Measurements from ENCODE around the gene CTNNB1. TPM values are rescaled to one million over a fixed set of nuclear protein-coding genes. Genes with fewer than 3 reads are reported as not detected.
"Not testable (repeated sequence)": the region's sequence is repeated elsewhere in the genome, so short reads cannot be mapped to it uniquely, and the experiment has no call there.

The CTNNB1 gene
- total and polyA plus RNA-seq, 9 donors, result 169 to 495 (median 404) TPM

DNA sequence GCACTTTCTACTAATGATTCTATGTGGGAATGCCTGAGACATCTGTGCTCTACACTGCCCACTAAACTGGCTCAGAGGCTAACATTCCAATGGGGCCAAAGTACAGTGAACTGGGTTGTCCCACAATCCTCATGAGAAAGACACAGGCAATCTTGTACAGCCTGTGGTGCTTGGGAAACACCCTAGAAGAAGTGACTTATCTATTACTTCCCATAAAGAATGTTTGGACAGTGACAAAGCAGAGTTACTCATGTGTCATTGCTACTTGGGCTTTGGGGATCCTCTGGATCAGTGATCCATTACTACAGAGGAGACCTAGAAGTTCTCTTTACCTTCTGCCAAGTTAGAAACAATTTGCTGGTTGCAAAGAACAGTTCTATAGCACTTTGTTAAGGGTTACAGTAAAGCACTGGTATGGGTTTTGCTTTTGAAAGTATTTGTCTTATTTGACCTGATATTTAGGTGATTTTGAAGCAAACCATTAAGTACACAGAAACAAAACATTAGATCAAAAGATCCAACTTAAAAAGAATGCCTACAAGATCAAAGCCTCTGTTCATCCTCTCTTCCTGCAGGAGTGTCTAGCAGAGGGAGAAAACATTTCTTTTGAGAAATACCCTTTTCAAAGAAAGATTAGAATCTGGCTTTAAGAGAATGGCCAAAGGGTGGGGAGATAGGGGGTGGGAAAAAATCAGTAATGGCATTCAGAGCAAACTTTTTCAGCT lies 75.8 kb downstream of the CTNNB1 start:
- Histone ChIP-seq H3K4me1 (ENCODE audit: insufficient read depth) (no peaks in the 10 kb centered on the region), H3K4me3 (no peak overlapping the region), H3K27ac (no peak overlapping the region), H3K9me3 (no peaks in the 10 kb centered on the region), H3K36me3 (no peaks in the 10 kb centered on the region), H3K27me3 (no peaks in the 10 kb centered on the region)
- DNase-seq, result no peak
- intact Hi-C loops (cut with DNase I), result no loop called here
- TF ChIP-seq EP300 (IDR thresholded peaks at IDR 0.05) (no peak), POLR2A (IDR thresholded peaks at IDR 0.05) (no peak)
- TF ChIP-seq, protein P1, sequence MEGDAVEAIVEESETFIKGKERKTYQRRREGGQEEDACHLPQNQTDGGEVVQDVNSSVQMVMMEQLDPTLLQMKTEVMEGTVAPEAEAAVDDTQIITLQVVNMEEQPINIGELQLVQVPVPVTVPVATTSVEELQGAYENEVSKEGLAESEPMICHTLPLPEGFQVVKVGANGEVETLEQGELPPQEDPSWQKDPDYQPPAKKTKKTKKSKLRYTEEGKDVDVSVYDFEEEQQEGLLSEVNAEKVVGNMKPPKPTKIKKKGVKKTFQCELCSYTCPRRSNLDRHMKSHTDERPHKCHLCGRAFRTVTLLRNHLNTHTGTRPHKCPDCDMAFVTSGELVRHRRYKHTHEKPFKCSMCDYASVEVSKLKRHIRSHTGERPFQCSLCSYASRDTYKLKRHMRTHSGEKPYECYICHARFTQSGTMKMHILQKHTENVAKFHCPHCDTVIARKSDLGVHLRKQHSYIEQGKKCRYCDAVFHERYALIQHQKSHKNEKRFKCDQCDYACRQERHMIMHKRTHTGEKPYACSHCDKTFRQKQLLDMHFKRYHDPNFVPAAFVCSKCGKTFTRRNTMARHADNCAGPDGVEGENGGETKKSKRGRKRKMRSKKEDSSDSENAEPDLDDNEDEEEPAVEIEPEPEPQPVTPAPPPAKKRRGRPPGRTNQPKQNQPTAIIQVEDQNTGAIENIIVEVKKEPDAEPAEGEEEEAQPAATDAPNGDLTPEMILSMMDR (IDR thresholded peaks at IDR 0.05), result no peak

DNA sequence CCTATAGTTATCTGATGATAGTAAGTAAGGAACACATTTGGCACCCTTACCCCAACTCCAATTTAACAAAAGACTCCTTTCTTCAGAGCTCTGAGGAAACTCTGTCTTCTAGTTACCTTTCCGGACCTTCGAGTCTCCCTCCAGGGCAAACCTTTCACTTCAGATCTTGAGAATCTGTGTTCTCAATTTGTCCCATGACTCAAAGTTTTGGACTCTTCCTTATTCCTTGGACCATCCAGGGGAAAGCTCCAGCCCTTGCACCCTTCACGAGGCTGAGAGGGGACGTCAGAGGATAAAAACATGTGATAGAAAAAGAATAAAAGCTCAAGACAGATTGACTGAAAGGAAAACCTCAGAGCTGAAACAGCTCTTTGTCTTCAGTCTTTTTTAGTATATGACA lies 76.9 kb downstream of the CTNNB1 start:
- Histone ChIP-seq H3K9me3 (no peaks in the 10 kb centered on the region), H3K27ac (no peak overlapping the region), H3K4me3 (no peak overlapping the region), H3K36me3 (no peaks in the 10 kb centered on the region), H3K4me1 (ENCODE audit: insufficient read depth) (no peaks in the 10 kb centered on the region), H3K27me3 (no peaks in the 10 kb centered on the region)
- TF ChIP-seq EP300 (IDR thresholded peaks at IDR 0.05) (no peak), POLR2A (IDR thresholded peaks at IDR 0.05) (no peak)
- TF ChIP-seq, protein P1 (IDR thresholded peaks at IDR 0.05), result no peak
- DNase-seq, result no peak
- 77 to 88% (median 77%) methylated on average over 4 of the region's 4 CpGs for WGBS, 3 donors
- intact Hi-C loops (cut with DNase I), result no loop called here

DNA sequence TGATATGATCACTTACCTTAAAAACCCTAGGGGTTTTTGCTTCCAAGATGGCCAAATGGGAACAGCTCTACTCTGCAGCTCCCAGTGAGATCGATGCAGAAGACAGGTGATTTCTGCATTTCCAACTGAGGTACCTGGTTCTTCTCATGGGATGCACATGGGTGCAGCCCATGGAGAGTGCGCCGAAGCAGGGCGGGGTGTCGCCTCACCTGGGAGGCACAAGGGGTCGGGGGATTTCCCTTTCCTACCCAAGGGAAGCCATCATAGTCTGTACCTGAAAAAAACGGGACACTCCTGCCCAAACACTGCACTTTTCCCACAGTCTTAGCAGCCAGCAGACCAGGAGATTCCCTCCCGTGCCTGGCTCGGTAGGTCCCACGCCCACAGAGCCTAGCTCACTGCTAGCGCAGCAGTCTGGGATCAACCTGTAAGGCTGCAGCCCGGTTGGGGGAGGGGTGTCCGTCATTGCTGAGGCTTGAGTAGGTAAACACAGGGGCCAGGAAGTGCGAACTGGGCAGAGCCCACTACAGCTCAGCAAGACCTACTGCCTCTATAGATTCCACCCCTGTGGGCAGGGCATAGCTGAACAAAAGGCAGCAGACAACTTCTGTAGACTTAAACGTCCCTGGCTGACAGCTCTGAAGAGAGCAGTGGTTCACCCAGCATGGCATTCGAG lies 78.6 kb downstream of the CTNNB1 start:
- H3K27me3 ChIP-seq, result no peaks in the 10 kb centered on the region
- no peaks in the 10 kb centered on the region for H3K9me3 ChIP-seq
- H3K36me3 ChIP-seq, result no peaks in the 10 kb centered on the region
- TF ChIP-seq, protein P1 (IDR thresholded peaks at IDR 0.05), result no peak
- TF ChIP-seq POLR2A (IDR thresholded peaks at IDR 0.05) (no peak), EP300 (IDR thresholded peaks at IDR 0.05) (no peak)
- intact Hi-C loops (cut with DNase I), result no loop called here
- DNase-seq, result no peak
- H3K4me1 ChIP-seq (ENCODE audit: insufficient read depth), result no peaks in the 10 kb centered on the region
- 61 to 67% (median 63%) methylated on average over 15 to 16 of the region's 16 CpGs for WGBS, 3 donors
- H3K4me3 ChIP-seq, result no peak overlapping the region
- H3K27ac ChIP-seq, result no peak overlapping the region

DNA sequence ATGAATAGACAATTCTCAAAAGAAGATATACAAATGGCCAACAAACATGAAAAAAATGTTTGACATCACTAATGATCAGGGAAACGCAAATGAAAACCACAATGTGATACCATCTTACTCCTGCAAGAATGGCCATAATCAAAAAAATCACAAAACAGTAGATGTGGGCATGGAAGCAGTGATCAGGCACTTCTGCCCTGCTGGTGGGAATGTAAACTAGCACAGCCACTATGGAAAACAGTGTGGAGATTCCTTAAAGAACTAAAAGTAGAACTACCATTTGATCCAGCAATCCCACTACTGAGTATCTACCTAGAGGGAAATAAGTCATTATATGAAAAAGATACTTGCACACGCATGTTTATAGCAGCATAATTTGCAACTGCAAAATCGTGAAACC lies 85.6 kb downstream of the CTNNB1 start:
- H3K9me3 ChIP-seq; H3K27ac ChIP-seq; DNase-seq; H3K4me1 ChIP-seq (ENCODE audit: insufficient read depth); H3K4me3 ChIP-seq; H3K27me3 ChIP-seq; H3K36me3 ChIP-seq; intact Hi-C loops (cut with DNase I): not testable (repeated sequence)
- 88 to 93% (median 89%) methylated on average over 3 of the region's 3 CpGs for WGBS, 3 donors

DNA sequence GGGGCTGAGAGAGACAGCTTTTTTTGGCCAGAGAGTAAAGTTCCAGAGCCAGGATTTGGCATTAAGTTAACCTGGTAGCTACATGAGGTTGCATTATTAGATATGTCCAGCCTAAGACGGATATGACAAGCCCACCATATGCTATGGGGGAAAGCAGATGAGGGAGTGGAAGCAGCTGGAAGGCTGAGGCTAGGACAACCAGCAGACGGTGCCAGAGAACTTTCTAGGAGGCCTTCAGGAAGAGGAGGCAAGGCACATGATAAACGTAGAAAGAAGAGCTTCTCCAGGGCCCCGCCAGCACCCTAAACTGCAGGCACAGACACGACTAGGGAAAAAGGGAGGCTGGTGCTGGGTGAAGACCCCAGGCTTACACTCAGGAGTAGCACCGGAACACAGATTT lies 87.0 kb downstream of the CTNNB1 start:
- Histone ChIP-seq H3K27me3 (no peaks in the 10 kb centered on the region), H3K4me1 (ENCODE audit: insufficient read depth) (no peaks in the 10 kb centered on the region), H3K36me3 (no peaks in the 10 kb centered on the region), H3K9me3 (no peaks in the 10 kb centered on the region), H3K4me3 (no peak overlapping the region), H3K27ac (no peak overlapping the region)
- intact Hi-C loops (cut with DNase I), result no loop called here
- WGBS, 3 donors, result 77 to 89% (median 84%) methylated on average over 6 of the region's 6 CpGs
- TF ChIP-seq POLR2A (IDR thresholded peaks at IDR 0.05) (no peak), EP300 (IDR thresholded peaks at IDR 0.05) (no peak)
- TF ChIP-seq, protein P1 (IDR thresholded peaks at IDR 0.05), result no peak
- DNase-seq, result no peak

All from ovary (tissue), 9 donors.